Occipital lobe (tissue), 2 donors: ENCODE measurements around the gene LRTM2. TPM values are rescaled to one million over a fixed set of nuclear protein-coding genes. Genes with fewer than 3 reads are reported as not detected.

Experiments
- DNase-seq: peaks from one replicate; lab custom pipeline; 2025; lab: John Stamatoyannopoulos, UW
- total RNA-seq: library from RNA; depleted of rRNA; stranded (reverse); fragments of >200 nt; gene quantifications from one replicate; pipeline ENCODE4 v1.2.3, GENCODE V29; 2014

Gene LRTM2
- total RNA-seq, 1 donor from 2014 or later: 4.5 TPM

DNA sequence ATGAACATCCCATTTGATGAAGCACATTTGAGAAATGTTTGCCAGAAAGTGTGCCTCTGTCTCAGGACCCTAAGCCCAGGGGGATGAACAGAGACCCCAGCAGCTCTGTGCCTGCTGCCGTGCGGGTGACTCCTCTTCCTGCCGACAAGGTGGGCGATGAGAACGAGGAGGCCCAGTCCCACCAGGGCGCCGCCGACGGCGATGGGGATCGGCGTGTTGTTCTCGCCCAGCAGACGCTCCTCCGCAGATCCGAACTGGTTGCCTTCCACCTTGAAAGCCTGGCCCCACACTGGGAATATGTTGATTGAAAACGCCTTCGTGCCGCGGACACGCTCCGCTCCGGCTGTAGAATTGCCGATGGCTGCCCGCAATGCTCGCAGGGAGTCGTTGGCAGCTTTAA, 44.1 kb downstream of the LRTM2 start:
- no peak for DNase-seq

DNA sequence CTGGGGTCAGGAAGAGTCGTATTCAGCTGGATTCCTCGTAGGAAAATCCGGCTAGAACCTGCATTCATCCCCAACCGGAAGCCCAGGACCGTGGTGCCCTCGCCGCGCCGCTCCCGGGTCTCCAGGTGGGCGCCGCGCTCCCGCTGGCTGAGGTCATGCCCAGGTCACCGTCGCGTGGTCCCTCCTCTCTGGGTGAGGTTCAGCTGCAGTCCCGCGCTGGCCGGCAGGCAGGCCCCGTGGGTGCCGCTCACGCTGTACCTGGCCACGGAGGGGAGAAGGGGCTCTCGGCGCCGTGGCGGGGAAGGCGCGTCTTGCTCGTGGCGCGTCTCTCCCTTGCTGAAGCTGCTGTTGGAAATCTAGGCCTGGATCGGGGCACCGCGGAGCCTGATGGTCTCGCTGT, 44.5 kb downstream of the LRTM2 start:
- DNase-seq: no peak

DNA sequence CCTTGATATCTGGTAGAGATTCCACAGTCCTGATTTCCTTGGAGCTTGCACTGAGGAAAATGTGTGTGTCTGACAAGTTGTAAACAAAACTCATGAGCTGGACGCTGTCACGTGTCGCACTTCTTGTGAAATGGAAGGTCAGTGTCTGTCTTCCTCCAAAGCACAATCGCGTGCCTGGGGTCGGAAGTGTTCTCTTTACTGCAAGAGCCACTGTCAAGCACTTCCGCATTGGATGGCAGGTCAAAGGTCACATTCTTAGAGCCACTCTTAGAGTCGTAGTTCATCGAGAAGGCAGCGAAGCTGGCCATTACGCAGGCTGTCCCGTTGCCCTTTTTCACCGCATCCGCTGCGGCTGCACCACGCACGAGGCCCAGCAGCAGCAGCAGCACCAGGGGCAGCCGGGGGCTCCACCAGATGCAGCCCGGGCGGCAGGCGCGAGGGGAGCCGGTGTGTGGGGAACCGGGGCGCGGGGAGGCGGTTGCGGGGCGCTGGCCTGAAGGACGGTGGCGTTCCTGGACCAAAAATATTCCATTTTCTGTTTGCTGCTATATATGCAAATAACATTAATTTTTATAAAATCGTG, 45.0 kb downstream of the LRTM2 start:
- DNase-seq: no peak

DNA sequence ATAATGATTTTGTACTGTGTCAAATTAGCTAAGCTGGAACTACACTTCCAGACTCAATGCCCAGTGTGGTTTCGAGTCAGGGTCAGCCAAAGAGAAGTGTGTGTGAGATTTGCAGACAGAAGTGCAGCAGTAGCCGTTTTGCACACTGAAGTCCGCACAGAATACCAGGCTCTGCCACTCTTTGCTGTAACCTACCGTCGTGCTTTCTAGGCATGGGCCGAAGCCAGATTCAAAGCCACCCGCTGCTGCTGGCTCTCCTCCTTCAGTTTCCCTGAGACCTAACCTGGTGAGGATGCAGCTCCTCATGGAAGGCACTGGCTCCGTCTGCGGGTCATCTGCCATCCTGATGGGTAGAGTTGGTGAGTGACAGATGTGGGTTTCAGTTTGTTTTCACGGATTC, 48.8 kb downstream of the LRTM2 start:
- DNase-seq: no peak

DNA sequence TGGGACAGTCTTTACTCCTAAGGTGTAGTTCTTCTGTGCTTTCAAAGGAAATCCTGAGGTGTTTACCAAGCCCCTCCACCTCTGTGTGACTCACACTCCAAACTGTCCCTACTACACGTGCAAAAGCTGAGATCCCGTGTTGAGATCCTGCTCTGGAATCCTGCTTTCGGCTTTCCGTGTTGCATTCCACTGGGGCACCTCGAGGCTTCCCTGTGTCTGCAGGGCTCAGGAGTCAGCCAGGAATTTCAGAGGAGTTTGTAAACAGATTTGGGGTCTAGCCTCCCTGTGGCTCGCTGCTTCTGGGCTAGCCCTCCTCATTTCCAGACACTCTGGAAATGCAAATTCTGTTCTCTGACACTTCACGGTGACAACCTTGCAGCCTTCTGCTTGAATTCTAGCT, 49.7 kb downstream of the LRTM2 start:
- DNase-seq: no peak

DNA sequence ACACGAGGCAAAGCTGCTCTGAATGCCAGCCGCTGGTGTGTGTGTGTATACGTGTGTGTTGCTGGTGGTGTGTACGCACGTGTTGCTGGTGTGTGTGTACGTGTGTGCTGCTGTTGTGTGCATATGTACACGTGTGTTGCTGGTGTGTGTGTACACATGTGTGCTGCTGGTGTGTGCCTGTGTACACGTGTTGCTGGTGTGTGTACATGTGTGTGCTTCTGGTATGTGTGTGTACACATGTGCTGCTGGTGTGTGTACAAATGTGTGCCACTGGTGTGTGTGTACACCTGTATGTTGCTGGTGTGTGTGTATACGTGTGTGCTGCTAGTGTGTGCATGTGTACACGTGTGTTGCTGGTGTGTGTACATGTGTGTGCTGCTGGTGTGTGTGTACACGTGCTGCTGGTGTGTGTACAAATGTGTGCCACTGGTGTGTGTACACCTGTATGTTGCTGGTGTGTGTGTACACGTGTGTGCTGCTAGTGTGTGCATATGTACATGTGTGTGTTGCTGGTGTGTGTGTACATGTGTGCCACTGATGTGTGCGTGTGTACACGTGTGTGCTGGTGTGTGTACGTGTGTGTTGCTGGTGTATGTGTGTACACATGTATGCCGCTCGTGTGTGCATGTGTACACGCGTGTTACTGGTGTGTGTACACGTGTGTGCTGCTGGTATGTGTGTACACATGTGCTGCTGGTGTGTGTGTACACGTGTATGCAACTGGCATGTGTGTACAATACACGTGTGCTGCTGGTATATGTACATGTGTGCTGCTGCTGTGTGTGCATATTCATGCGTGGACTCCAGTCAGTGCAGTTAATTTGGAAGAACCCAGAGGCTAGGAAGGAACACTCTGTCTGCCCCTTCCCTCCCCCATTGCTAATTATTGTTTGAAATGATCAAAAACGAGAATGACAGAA, 50.9 kb downstream of the LRTM2 start:
- no peak for DNase-seq

DNA sequence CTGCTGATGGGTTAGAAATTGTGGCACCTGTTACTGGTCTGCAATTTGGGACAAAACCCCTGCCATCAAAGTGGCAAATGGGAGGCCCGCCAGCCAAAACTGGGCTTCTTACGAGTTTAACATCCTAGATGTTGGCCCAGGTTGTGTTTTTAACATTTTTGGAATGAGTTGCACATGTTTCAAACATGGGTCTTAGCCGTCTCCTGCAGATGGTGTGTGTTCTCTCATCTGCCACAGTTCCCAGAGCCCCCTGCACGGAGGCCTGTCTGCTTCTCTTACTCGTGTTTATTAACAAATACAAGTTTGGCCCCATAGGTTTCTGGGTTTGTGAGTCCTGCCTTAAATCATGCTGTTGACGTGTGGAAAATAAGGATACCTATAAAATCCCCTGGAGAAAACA, 51.6 kb downstream of the LRTM2 start:
- DNase-seq: no peak

DNA sequence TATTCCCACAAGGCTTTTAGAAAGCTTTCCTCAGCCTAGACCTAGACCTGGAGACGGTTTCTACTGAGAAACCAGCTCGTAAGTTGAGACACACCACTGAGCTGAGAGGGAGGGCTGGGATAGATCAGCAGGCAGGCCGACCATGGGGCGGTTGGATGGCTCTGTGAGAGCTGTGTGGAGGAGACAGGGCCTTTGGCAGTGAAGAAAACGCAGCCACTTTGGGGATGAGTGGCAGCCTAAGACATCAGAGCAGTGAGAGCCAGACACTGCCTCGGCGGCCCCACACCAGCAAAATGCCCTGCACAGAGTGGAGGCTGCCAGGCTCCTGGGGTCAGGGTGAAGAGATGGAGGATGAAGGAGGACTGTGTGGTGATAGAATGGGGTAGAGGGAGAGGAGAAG, 52.1 kb downstream of the LRTM2 start:
- no peak for DNase-seq

DNA sequence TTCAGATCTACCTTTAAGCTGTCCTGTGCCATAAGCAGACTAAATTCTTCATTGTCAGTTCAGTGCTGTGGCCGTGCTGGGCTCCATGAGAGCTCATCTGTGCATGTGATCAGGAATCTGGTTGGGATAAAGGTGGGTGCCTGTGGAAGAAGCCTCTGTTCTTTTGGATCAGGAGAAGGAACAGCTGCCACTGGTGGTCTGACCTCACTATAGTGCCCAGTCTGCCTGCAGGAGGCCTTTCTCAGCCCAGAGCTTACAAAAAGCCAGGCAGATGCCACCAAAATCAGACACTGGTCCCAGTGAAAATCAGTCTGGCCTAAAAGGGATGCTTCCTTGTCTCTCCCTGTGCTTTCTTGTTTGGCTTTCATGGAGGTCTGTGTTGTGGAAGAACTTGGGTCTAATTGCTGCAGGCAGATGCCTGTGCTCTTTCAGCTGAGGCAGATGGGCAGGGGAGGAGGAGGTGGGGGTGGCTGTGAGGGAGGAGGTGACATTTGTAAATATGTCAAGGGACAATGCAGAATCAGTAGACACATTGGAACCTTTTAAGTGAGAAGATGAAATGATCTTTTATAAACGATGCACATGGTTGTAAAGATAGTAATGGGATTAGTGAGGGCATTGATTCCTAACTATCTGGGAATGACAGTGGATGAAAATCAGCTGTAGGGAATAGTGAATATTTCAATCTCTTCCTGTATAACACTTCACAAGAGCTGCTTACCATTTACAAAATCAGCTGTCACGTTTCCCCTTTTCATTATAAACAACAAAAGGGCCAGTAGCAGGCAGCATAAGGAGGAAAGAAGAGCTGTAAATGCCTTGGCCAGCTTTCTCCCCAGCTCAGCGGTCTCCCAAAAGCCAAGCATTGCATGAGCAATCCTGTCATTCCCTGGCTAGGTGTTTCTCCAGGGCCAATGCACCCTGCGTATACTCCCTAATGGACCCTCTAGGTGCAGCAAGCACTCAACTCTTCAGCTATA, 53.5 kb downstream of the LRTM2 start:
- DNase-seq: no peak

DNA sequence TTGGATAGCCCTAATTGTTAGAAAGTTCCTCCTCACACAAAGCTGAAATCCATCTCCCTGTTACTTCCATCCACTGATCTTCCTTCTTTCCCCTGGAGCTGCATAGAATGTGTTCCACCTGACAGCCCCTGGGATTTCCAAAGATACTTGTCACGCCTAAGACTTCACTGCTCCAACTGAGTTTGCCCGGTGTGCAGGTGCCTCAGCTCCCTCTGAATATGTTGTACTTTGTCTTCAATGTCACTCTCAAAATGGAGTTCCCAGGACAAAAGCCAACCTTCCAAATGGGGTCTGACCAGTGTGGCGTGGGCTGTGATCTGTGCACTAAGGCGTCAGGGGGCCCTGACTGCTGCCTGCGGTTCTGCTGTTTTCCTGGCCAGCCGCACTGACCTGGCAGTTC, 55.2 kb downstream of the LRTM2 start:
- no peak for DNase-seq

DNA sequence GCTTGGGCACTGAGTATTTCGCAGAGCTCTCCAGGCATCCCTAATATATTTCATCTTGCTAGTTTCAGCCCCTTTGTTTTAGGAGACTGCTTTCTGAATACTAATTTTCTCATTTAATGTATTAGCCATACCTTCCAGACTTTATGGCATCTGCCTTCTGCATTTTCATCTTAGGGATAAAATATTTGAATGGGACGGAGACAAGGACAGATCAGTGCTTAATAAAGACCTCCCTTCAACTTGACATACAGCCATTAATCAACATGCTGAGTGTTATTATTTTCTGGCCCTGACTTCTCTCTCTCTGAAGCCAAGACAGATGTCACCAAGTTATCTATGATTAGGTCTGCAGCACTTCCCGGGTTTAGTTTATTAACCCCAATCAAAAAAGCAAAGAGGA, 55.7 kb downstream of the LRTM2 start:
- no peak for DNase-seq

DNA sequence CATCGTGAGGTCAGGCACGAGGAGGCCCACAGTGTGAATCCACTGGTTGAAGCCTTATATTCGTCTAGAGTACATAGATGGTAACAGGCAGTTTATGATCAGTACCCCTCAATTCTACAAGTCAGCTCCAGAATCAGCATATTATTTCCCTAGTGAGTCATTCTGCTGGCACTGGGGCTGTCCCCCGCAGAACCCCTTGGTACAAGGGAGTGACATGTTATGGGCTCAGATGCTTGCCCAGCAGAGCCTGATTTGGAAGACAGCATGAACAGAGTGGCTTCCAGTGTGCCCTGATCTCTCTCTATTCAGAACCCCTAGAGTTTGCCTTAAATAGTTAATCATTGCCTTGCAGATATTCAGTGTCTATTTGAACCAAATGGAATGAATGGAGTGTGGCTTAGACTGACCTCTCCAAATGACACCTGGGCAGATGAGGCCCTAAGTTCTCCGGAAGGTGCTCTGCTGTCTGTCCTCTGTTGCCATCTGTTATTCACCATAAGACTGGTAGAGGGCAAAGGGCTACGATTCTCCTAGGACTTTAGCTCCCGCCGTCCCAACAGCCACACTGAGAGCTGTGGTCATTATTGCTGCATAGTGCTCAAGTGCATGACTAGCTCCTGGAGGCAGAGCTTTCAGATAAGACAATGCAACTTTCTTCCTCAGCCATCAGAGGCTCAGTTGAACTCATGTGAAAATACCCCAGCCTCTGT, 57.0 kb downstream of the LRTM2 start:
- DNase-seq: no peak

DNA sequence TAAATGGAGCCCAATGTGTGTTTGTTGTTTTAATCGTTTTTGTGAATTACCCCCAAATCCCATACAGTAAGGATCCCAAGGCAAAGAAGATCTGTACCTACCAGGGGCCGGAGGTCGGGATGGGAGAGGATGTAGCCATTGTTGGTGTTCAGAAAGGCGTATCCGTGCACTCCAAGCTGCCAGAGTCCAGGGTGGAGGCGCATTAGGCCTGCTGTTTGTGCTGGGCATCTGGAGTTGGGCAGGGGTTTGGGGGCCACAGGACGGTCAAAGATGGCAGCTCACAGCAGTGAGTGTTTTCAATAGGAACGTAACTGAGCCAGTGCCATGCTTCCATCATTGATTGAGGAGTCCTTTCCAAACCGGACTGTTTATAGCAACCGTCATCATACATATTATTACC, 57.8 kb downstream of the LRTM2 start:
- DNase-seq: no peak

DNA sequence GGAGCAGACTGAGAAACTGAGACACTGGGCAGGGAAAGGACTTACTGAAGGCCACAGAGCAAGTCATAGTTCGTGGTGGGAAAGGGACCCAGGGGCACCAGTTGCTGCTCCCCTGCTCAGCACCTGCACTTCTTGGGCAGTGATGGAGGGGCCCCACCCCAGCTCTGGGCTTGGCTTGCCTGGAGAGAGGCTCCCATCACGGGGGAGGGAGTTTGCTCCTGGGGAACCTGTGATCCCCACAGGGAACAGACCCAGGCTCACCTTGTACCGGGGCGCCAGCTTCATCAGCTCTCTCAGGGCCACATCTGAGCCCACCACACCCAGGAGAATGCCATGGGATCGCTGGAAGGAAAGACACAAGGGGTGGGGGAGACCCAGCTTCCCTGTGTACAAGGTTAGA, 58.3 kb downstream of the LRTM2 start:
- no peak for DNase-seq

DNA sequence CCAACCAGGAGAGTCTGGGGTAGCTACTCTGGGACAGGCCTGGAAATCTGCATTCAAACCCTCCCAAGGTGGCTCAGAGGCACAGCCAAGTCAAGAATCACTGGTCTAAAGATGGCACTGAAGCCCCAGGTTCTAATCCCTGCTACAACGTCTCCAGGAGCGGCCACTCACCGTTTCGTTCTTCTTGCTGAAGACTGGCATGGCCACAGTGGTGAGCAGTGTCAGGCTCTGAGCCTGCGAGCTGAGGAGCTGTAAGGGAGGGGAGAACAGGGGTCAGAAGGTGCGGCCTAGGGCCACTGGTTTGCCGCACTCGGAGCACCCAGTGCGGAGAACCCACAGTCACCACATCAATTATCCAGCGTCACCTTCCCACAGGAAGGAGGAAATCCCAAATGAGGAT, 59.3 kb downstream of the LRTM2 start:
- no peak for DNase-seq

DNA sequence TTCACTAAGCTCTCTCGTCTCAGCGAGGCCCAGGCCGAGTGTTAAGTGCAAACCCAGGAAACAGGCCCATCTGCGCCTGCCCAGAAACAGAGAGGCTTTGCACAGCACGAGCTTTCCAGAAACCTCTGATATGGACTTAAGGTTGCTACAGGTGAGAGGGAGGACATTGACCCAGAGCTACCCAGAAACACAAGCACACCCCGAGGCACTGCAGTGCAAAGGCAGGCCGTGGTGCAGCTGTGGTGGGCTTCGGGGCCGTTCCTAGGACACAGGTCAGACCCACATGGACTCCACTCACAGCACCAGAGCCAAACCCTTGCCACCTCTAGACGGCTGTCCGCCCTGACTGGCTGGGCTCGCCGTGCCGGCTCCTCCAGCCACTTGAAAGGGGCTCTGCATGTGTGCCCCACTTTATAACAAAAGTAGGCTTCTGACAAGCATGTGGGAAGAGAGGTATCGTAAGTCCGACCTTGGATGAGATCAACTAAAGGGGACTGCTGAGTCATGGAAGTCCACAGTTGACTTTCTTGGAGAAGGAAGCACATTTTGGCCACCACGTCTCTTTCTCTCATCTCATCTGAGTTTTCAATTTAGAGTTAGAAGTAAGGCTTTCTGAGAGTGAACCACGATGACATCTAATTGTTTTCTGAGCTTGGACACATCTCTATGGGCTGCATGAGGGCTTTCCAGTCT, 59.9 kb downstream of the LRTM2 start:
- no peak for DNase-seq

DNA sequence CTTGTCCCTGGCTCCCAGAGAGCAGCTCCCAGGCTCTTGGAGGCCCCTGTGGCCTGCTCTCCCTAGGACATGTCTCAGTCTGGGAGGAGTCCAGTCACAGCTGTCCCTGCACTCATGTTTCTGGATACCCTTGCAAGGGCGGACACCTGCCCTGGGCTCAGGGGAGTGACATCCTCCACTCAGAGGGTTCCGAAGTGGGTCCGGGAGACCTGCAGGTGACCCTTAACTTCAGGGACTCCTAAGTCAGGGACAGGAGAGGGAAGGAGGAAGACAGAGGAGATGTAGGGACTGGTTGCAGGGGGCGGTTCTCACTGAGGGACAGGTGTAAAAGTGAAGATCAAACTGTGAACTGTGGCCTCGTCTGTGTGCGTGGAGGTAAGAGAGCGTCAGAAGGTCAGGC, 60.5 kb downstream of the LRTM2 start:
- no peak for DNase-seq

DNA sequence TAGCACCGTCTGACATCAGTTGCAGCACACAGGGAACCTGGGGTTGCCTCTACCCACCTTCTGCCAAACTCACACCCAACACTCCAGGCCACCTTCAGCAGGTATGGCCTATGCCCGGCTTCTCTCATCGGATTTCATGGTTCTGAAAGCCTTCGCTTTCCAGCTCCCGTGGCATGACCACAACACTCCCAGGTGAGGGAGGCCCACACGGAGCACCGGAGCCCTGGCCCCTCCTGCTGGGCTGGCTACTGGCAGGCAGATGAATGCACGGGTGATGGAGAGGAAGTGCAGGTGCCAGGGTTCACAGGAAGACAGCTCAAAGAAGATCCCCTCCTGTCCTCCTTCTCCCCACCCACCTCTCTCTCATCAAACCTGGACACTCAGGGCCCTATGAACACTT, 60.9 kb downstream of the LRTM2 start:
- no peak for DNase-seq

DNA sequence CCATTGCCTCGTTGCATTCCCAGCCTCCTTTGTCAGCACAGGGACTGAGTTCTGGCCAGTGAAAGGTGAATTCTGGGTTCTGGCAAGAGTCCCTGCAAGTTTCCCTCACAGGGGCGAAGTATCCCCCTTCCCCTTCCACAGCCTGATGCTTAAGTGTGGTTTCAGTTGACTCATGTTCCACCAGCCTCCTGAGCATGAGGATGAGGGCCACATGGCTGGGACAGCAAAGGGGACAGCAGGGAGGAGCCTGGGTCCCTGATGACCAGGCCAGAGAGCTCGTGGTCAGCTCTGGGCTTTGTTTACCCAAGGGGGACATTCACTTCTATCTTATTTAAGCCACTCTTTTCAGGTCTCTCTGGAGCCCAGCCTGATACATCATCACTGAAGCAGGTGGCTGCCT, 61.6 kb downstream of the LRTM2 start:
- DNase-seq: no peak

DNA sequence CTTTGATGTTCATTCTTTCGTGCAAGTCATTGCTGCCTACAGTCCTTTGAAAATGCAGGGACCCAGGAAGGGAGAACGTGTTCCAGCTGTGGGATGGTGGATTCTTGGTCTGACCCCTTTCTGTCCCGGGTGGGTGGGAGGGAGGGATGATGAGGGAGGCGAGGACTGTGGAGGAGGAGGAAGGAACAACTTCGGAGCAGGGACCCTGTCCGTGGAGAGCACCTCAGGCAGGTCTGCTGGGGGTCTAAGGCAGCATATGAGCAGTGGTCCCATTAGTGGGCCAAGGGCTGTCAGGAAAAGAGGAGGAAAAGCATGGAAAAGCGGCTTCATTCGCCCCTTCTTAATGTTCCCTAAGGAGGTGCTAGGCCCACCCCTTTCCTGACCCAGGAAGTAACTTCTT, 62.0 kb downstream of the LRTM2 start:
- DNase-seq: no peak
